HG02759 (cell line): ENCODE measurements around the gene DDX41.
A peak's percentile ranks its signal among the peaks of the same experiment; 100 is the strongest.

Source experiments
- ATAC-seq: cut with Tn5 transposase; IDR thresholded peaks from one replicate; pipeline ENCODE4 v1.9.1; 2021; ENCODE audit warnings: mild to moderate bottlenecking, moderate library complexity; ENCODE audit not compliant: unreplicated experiment

The DDX41 gene

GRCh38 chr5:177514541-177514940, 2.2 kb downstream of the DDX41 start:
- ATAC-seq: no peak

- ATAC-seq: no peak
Measured at GRCh38 chr5:177513500-177513899, 3.3 kb downstream of the DDX41 start.

GRCh38 chr5:177512736-177513380, 3.9 kb downstream of the DDX41 start:
- ATAC-seq: no peak

GRCh38 chr5:177511796-177512675, 4.7 kb downstream of the DDX41 start:
- ATAC-seq: no peak

- ATAC-seq: no peak
Measured at GRCh38 chr5:177511181-177511580, 5.6 kb downstream of the DDX41 start.

- peak; percentile 45 for ATAC-seq
Measured at GRCh38 chr5:177510567-177511053, 6.2 kb downstream of the DDX41 start.

GRCh38 chr5:177509991-177510566, 6.7 kb downstream of the DDX41 start:
- ATAC-seq: peak; percentile 37

- peak; percentile 29 for ATAC-seq
Measured at GRCh38 chr5:177509381-177509951, 7.3 kb downstream of the DDX41 start, which contains the start of gene DOK3. TSS of gene DOK3 (minus strand) at chr5:177509826. CDS start at chr5:177509540, 286 bp downstream.

- peak; percentile 42 for ATAC-seq
Measured at GRCh38 chr5:177508837-177509236, 7.9 kb downstream of the DDX41 start.

GRCh38 chr5:177508221-177508611, 8.5 kb downstream of the DDX41 start:
- no peak for ATAC-seq

- no peak for ATAC-seq
Measured at GRCh38 chr5:177507596-177508220, 9.1 kb downstream of the DDX41 start.

GRCh38 chr5:177507165-177507564, 9.6 kb downstream of the DDX41 start:
- ATAC-seq: no peak

- no peak for ATAC-seq
Measured at GRCh38 chr5:177505075-177505474, 11.7 kb downstream of the DDX41 start.

- ATAC-seq: no peak
Measured at GRCh38 chr5:177504086-177505056, 12.4 kb downstream of the DDX41 start.

GRCh38 chr5:177503351-177504085, 13.2 kb downstream of the DDX41 start:
- ATAC-seq: no peak

- ATAC-seq: no peak
Measured at GRCh38 chr5:177502886-177503285, 13.9 kb downstream of the DDX41 start.

- no peak for ATAC-seq
Measured at GRCh38 chr5:177501874-177502678, 14.7 kb downstream of the DDX41 start.
